C4-2B (cell line): Measurements from ENCODE around the gene ARID3B.

Experiments
- ZFX ChIP-seq: fragments of 450-650 bp; IDR thresholded peaks from 2 replicates; pipeline ENCODE4 v1.6.1; 2017
- TF ChIP-seq, protein P1 (sequence below): fragments of 450-650 bp; conservative IDR thresholded peaks from 2 replicates; pipeline ENCODE4 v1.5.1; 2017; ENCODE audit warnings: mild to moderate bottlenecking

DNA sequence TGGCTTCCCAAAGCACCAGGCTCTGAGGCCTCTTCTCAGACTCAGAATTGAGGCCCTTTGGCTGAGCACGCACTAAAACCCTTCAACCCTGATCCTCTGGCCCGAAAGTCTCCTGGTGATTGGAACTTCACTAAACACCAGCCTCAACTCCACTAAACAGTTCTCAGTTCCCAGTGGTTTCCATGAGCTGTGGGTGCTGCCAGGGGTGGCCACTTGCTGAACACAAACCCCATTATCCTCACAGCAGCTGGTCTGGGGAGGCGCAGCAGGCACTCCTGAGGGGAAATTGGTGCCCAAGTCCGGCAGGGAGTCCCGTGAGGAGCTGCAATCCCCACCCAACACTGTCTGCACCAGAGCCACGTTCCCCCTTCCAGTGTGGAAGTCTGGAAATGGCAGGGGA is 70.8 kb downstream of the ARID3B start:
- TF ChIP-seq, protein P1, sequence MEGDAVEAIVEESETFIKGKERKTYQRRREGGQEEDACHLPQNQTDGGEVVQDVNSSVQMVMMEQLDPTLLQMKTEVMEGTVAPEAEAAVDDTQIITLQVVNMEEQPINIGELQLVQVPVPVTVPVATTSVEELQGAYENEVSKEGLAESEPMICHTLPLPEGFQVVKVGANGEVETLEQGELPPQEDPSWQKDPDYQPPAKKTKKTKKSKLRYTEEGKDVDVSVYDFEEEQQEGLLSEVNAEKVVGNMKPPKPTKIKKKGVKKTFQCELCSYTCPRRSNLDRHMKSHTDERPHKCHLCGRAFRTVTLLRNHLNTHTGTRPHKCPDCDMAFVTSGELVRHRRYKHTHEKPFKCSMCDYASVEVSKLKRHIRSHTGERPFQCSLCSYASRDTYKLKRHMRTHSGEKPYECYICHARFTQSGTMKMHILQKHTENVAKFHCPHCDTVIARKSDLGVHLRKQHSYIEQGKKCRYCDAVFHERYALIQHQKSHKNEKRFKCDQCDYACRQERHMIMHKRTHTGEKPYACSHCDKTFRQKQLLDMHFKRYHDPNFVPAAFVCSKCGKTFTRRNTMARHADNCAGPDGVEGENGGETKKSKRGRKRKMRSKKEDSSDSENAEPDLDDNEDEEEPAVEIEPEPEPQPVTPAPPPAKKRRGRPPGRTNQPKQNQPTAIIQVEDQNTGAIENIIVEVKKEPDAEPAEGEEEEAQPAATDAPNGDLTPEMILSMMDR = no peak
- TF ChIP-seq ZFX = no peak
